IMR-90 (cell line): ENCODE data around the gene CREB3L1. TPM values are rescaled to one million over a fixed set of nuclear protein-coding genes. Genes with fewer than 3 reads are reported as not detected.

Experiments used
- ATAC-seq: fragments of 200-7000 bp; cut with Tn5 transposase; 2 replicates; pipeline ENCODE4 v1.9.1; 2020; ENCODE audit warnings: low read depth, mild to moderate bottlenecking, moderate library complexity
- BruUV-seq: library from RNA; stranded (reverse); fragments of 400-500 nt; replicated peaks from 2 replicates; lab custom pipeline; 2021; lab: Mats Ljungman, UMichigan
- CTCF ChIA-PET: fragments of 300-600 bp; formaldehyde crosslinking; extraction: SDS; loops from one replicate; lab custom pipeline; 2021; ENCODE audit warnings: antibody characterized with exemption; lab: Yijun Ruan, JAX
- POLR2A ChIA-PET: fragments of 300-600 bp; sonication (Branson Sonifier 250); formaldehyde crosslinking; loops from one replicate; lab custom pipeline; 2022; ENCODE audit warnings: antibody characterized with exemption; ENCODE audit not compliant: unreplicated experiment; lab: Charles Lee
- DNase-seq: peaks from one replicate; pipeline ENCODE4 v3.0.0; 2013
- H2AFZ ChIP-seq: replicated peaks from 2 replicates; pipeline ENCODE3; 2013; ENCODE audit warnings: low read length, mild to moderate bottlenecking; ENCODE audit not compliant: poor library complexity
- H2AK5ac ChIP-seq: 2 replicates; pipeline ENCODE4 v1.6.1; 2013; ENCODE audit warnings: low read depth, low read length, inconsistent platforms
- H2AK9ac ChIP-seq: replicated peaks from 2 replicates; pipeline ENCODE3; 2013; ENCODE audit warnings: mild to moderate bottlenecking, low read depth, low read length, moderate library complexity; ENCODE audit not compliant: poor library complexity
- H2BK120ac ChIP-seq: 2 replicates; pipeline ENCODE4 v1.6.1; 2013; ENCODE audit warnings: low read depth, low read length, inconsistent platforms
- H2BK15ac ChIP-seq: 3 replicates; pipeline ENCODE4 v1.6.1; 2013; ENCODE audit warnings: low read depth, low read length, inconsistent platforms
- H2BK20ac ChIP-seq: 2 replicates; pipeline ENCODE4 v1.6.1; 2013; ENCODE audit warnings: low read depth, mild to moderate bottlenecking, inconsistent platforms, low read length, moderate library complexity
- H2BK5ac ChIP-seq: 2 replicates; pipeline ENCODE4 v1.6.1; 2013; ENCODE audit warnings: mild to moderate bottlenecking, low read depth, low read length, inconsistent platforms; ENCODE audit not compliant: poor library complexity, severe bottlenecking
- H3K14ac ChIP-seq: replicated peaks from 2 replicates; pipeline ENCODE4 v1.6.1; 2013; ENCODE audit warnings: low read depth, low read length, inconsistent platforms
- H3K18ac ChIP-seq: 2 replicates; pipeline ENCODE4 v1.6.1; 2013; ENCODE audit warnings: low read depth, low read length, control low read depth
- H3K23ac ChIP-seq: 2 replicates; pipeline ENCODE4 v1.6.1; 2013; ENCODE audit warnings: low read depth, low read length, inconsistent platforms
- H3K27ac ChIP-seq: 2 replicates; pipeline ENCODE4 v1.5.1; 2013; ENCODE audit warnings: mild to moderate bottlenecking, control low read depth, low read length; ENCODE audit not compliant: insufficient read depth
- H3K27me3 ChIP-seq: 2 replicates; pipeline ENCODE4 v1.6.1; 2013; ENCODE audit warnings: low read length; ENCODE audit not compliant: control insufficient read depth, insufficient read depth
- H3K36me3 ChIP-seq: 2 replicates; pipeline ENCODE4 v1.6.1; 2013; ENCODE audit warnings: low read length, mixed read lengths; ENCODE audit not compliant: control insufficient read depth, insufficient read depth
- H3K4ac ChIP-seq: 2 replicates; pipeline ENCODE4 v1.6.1; 2013; ENCODE audit warnings: low read depth, low read length, inconsistent platforms
- H3K4me1 ChIP-seq: 2 replicates; pipeline ENCODE4 v1.6.1; 2013; ENCODE audit warnings: low read length, mixed read lengths; ENCODE audit not compliant: control insufficient read depth, insufficient read depth
- H3K4me2 ChIP-seq: 2 replicates; pipeline ENCODE4 v1.6.1; 2013; ENCODE audit warnings: low read depth, mild to moderate bottlenecking, control low read depth, low read length, moderate library complexity
- H3K4me3 ChIP-seq: 2 replicates; pipeline ENCODE4 v1.5.1; 2013; ENCODE audit warnings: low read depth, mild to moderate bottlenecking, control low read depth, low read length, moderate library complexity; ENCODE audit not compliant: insufficient read depth
- H3K56ac ChIP-seq: 2 replicates; pipeline ENCODE4 v1.6.1; 2013; ENCODE audit warnings: low read length, inconsistent platforms; ENCODE audit not compliant: insufficient read depth; ENCODE audit errors: extremely low read depth
- H3K79me1 ChIP-seq, 2 experiments: 2 replicates each; pipeline ENCODE4 v1.6.1; 2013; ENCODE audit warnings: low read length in 2 of 2, inconsistent platforms in 1 of 2, low read depth in 1 of 2
- H3K9ac ChIP-seq: 2 replicates; pipeline ENCODE4 v1.6.1; 2013; ENCODE audit warnings: low read depth, low read length, control low read depth
- H3K9me1 ChIP-seq: 2 replicates; pipeline ENCODE4 v1.6.1; 2013; ENCODE audit warnings: low read length, inconsistent platforms; ENCODE audit not compliant: insufficient read depth
- H3K9me3 ChIP-seq: 2 replicates; pipeline ENCODE4 v1.6.1; 2013; ENCODE audit warnings: low read length; ENCODE audit not compliant: control insufficient read depth, insufficient read depth
- H4K20me1 ChIP-seq: 2 replicates; pipeline ENCODE4 v1.6.1; 2013; ENCODE audit warnings: low read length, inconsistent platforms; ENCODE audit not compliant: insufficient read depth
- H4K5ac ChIP-seq: 2 replicates; pipeline ENCODE4 v1.6.1; 2013; ENCODE audit warnings: mild to moderate bottlenecking, low read depth, low read length, control low read depth
- H4K8ac ChIP-seq, 2 experiments: 2 replicates each; pipeline ENCODE4 v1.6.1; 2013; ENCODE audit warnings: low read depth in 2 of 2, low read length in 2 of 2, control low read depth in 1 of 2, inconsistent platforms in 1 of 2
- H4K91ac ChIP-seq: 2 replicates; pipeline ENCODE4 v1.6.1; 2013; ENCODE audit warnings: low read depth, low read length, inconsistent platforms; ENCODE audit not compliant: insufficient read depth
- FOS ChIP-seq: fragments of 150-350 bp; IDR thresholded peaks from 2 replicates; pipeline ENCODE4 v1.6.1; 2016; ENCODE audit warnings: low read depth, low read length
- MAZ ChIP-seq: IDR thresholded peaks from 2 replicates; pipeline ENCODE4 v1.6.1; 2012; ENCODE audit warnings: low read depth, mild to moderate bottlenecking, low read length, improper control_type of control experiment, moderate library complexity, borderline replicate concordance
- POLR2A ChIP-seq: IDR thresholded peaks from 2 replicates; pipeline ENCODE4 v1.6.1; 2012; ENCODE audit warnings: mild to moderate bottlenecking, low read depth, low read length
- SMC3 ChIP-seq: fragments of 150-350 bp; IDR thresholded peaks from 2 replicates; pipeline ENCODE4 v1.6.1; 2016; ENCODE audit warnings: low read depth, mild to moderate bottlenecking, antibody characterized with exemption, low read length, moderate library complexity
- WGBS, 2 experiments: methylation state at CpG; one replicate each; pipeline versions ENCODE4 v1.1.5 to v1.1.7; 2013; ENCODE audit warnings: missing lambda C conversion rate in 2 of 2; ENCODE audit not compliant: insufficient read length in 1 of 2; ENCODE audit errors: extremely low coverage in 2 of 2; 5-methylcytosine and 5-hydroxymethylcytosine counted together
- dilution Hi-C: fragments of 300-500 bp; cut with HindIII; formaldehyde crosslinking; loops from one replicate; pipeline ENCODE4 v1.14.3; 2018; ENCODE audit warnings: low sequenced_read_pairs; ENCODE audit not compliant: unreplicated experiment
- in situ Hi-C: fragments of 300-500 bp; cut with MboI; formaldehyde crosslinking; loops from 3 replicates; pipeline ENCODE4 v1.14.3; 2019; ENCODE audit warnings: low sequenced_read_pairs, inconsistent platforms, mixed read lengths
- intact Hi-C: fragments of 100-400 bp; cut with micrococcal nuclease; formaldehyde crosslinking; loops from 2 replicates; pipeline ENCODE4 v1.10.0; 2022
- polyA plus RNA-seq, 3 experiments: library from polyadenylated mRNA; depleted of rRNA; stranded (reverse); fragments of >200 nt; gene quantifications; 2 replicates each; pipeline ENCODE4 v1.2.3, GENCODE V29; 2012; ENCODE audit warnings: low replicate concordance in 1 of 3
- total RNA-seq: library from RNA; depleted of rRNA; stranded (reverse); fragments of >200 nt; gene quantifications from 2 replicates; pipeline ENCODE4 v1.2.3, GENCODE V29; 2012
- TF ChIP-seq, protein P1 (sequence below): fragments of 150-350 bp; IDR thresholded peaks from 2 replicates; pipeline ENCODE4 v1.6.1; 2017; ENCODE audit warnings: mild to moderate bottlenecking, antibody characterized with exemption, low read length, low read depth
- TF ChIP-seq, protein P2 (sequence below): fragments of 150-350 bp; IDR thresholded peaks from 2 replicates; pipeline ENCODE4 v1.6.1; 2016; ENCODE audit warnings: low read depth, mild to moderate bottlenecking, low read length, moderate library complexity, borderline replicate concordance

Gene CREB3L1
- total and polyA plus RNA-seq, 2 of the 4 experiments (the other 2 are of a cell fraction): 8.1 to 82.3 TPM

DNA sequence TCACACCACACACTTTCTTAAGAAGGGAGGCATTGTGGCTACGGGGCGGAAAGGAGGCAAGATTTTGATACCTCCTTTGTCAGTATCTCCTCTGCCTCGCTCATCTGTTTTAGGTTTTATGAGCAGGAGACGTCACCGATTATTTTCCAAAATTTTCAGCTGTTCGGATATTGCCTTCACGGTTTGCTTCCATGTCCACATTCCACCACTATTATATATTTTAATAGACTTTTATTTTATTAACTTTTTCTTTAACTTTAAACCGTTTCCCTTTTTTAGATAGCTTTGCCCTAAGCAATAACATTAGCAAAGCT is 33.7 kb upstream of the CREB3L1 start:
- peak overlapping the region; percentile 99 for H3K23ac ChIP-seq
- H4K91ac ChIP-seq: peak overlapping the region; percentile 98
- no peak for DNase-seq
- peak overlapping the region; percentile 91 to 93 for H4K8ac ChIP-seq
- POLR2A ChIA-PET: interaction anchor here (0.5 to 1.5 kb wide), 5 partner anchors 38 to 122 kb away, joined by 3 to 10 read pairs (median 5); no protein-coding TSS in a partner anchor
- intact Hi-C loops: no loop called here
- H2AFZ ChIP-seq: peak overlapping the region; percentile 89
- H4K20me1 ChIP-seq: no peaks in the 10 kb centered on the region
- peak overlapping the region; percentile 88 for H2AK9ac ChIP-seq
- peak overlapping the region; percentile 80 for H2AK5ac ChIP-seq
- H2BK15ac ChIP-seq: peak overlapping the region; percentile 56; the same call in 2 of the 3 replicates
- H3K14ac ChIP-seq: peak overlapping the region; percentile 98
- CTCF ChIA-PET: interaction anchor here (1.1 to 1.3 kb wide), 3 partner anchors 35 to 66 kb away, joined by 4 to 6 read pairs (median 4); no protein-coding TSS in a partner anchor
- H3K56ac ChIP-seq: peak overlapping the region; percentile 95
- H3K4me2 ChIP-seq: peak overlapping the region; percentile 77
- peak overlapping the region; percentile 91 for H3K18ac ChIP-seq
- no peaks in the 10 kb centered on the region for H3K36me3 ChIP-seq
- peak overlapping the region; percentile 98 for H3K4ac ChIP-seq
- in situ Hi-C loops: loop anchor here (5.0 kb wide), 1 partner anchor 39 kb away; no protein-coding TSS in a partner anchor
- peak overlapping the region; percentile 21 for H2BK20ac ChIP-seq
- H3K9ac ChIP-seq: peak overlapping the region; percentile 82
- TF ChIP-seq, protein P1, sequence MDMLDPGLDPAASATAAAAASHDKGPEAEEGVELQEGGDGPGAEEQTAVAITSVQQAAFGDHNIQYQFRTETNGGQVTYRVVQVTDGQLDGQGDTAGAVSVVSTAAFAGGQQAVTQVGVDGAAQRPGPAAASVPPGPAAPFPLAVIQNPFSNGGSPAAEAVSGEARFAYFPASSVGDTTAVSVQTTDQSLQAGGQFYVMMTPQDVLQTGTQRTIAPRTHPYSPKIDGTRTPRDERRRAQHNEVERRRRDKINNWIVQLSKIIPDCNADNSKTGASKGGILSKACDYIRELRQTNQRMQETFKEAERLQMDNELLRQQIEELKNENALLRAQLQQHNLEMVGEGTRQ: no peak
- TF ChIP-seq SMC3: no peak
- no peak for TF ChIP-seq MAZ
- TF ChIP-seq, protein P2, sequence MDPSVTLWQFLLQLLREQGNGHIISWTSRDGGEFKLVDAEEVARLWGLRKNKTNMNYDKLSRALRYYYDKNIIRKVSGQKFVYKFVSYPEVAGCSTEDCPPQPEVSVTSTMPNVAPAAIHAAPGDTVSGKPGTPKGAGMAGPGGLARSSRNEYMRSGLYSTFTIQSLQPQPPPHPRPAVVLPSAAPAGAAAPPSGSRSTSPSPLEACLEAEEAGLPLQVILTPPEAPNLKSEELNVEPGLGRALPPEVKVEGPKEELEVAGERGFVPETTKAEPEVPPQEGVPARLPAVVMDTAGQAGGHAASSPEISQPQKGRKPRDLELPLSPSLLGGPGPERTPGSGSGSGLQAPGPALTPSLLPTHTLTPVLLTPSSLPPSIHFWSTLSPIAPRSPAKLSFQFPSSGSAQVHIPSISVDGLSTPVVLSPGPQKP: no peak
- no peak for TF ChIP-seq POLR2A
- TF ChIP-seq FOS: no peak
- WGBS, 2 experiments: 100% methylated on average over 1 of the region's 8 CpGs; no CpG with 5 or more reads in 1 of the 2 experiments
- H2BK5ac ChIP-seq: peak overlapping the region; percentile 85
- H4K5ac ChIP-seq: peak overlapping the region; percentile 95
- H3K79me1 ChIP-seq: peaks cover 9 to 55% of the 10 kb centered on the region in 2 experiments
- peaks cover 15% of the 10 kb centered on the region for H3K9me1 ChIP-seq
- peak overlapping the region; percentile 83 for H3K27ac ChIP-seq
- H3K9me3 ChIP-seq: no peaks in the 10 kb centered on the region
- H2BK120ac ChIP-seq: peak overlapping the region; percentile 93
- no peaks in the 10 kb centered on the region for H3K27me3 ChIP-seq
- H3K4me3 ChIP-seq: peak overlapping the region; percentile 28
- H3K4me1 ChIP-seq: peaks cover 19% of the 10 kb centered on the region
- ATAC-seq: no peak
- TSS peak; percentile 92 for BruUV-seq
- dilution Hi-C loops: no loop called here
